GM13976 (cell line): ENCODE data around the gene PRSS2.

Experiments
- DNase-seq: peaks from one replicate; pipeline ENCODE4 v3.0.0; 2012; ENCODE audit warnings: low spot score
- in situ Hi-C: fragments of 300-500 bp; cut with MboI; formaldehyde crosslinking; loops from one replicate; pipeline ENCODE4 v1.12.0; 2022; ENCODE audit warnings: low sequenced_read_pairs, mixed read lengths, inconsistent platforms; ENCODE audit not compliant: unreplicated experiment
- TF ChIP-seq, protein P1 (sequence below): IDR thresholded peaks from 2 replicates; pipeline ENCODE4 v1.5.1; 2012; ENCODE audit warnings: borderline replicate concordance, mild to moderate bottlenecking; ENCODE audit not compliant: insufficient read depth; ENCODE audit errors: extremely low read depth, missing control alignments, control extremely low read depth

The PRSS2 gene

DNA sequence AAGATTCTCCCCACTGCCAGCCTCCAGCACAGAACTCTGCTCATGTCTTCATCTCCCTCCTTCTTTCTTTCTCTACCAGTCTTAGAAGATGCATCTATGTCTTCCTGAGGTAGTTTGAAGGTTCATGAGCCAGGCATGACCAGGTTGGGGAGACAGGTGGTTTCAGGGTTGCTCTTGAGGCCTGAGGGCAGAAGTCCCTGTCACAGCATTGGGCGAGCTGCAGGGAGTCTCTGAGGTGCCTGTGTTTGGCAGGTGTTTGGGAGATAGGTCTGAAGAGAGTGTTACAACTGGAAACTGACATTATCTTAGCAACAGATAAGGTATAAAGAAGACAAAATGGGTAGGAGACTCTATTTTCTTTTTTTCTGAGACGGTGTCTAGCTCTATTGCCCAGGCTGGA lies 18.7 kb downstream of the PRSS2 start:
- in situ Hi-C loops: no loop called here
- TF ChIP-seq, protein P1, sequence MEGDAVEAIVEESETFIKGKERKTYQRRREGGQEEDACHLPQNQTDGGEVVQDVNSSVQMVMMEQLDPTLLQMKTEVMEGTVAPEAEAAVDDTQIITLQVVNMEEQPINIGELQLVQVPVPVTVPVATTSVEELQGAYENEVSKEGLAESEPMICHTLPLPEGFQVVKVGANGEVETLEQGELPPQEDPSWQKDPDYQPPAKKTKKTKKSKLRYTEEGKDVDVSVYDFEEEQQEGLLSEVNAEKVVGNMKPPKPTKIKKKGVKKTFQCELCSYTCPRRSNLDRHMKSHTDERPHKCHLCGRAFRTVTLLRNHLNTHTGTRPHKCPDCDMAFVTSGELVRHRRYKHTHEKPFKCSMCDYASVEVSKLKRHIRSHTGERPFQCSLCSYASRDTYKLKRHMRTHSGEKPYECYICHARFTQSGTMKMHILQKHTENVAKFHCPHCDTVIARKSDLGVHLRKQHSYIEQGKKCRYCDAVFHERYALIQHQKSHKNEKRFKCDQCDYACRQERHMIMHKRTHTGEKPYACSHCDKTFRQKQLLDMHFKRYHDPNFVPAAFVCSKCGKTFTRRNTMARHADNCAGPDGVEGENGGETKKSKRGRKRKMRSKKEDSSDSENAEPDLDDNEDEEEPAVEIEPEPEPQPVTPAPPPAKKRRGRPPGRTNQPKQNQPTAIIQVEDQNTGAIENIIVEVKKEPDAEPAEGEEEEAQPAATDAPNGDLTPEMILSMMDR: no peak
- DNase-seq: no peak

DNA sequence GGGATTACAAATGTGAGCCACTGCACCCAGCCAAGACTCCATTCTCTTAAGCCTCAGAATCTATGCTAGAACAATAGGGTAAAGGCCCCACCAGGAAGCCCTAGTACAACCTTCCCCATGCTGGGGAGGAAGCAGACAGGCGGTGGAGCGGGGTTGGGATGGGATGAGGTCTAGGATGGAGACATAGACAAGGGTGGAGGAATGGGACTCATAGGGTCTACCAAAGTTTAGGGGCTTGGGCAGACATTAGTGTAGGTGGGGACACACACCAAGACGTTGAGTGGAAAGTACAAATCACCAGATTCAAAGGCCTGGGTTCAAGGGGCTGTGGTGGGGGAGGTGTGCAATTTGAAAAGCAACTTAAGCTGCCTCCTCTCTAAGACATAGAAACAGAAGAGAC lies 19.3 kb downstream of the PRSS2 start:
- no peak for DNase-seq
- TF ChIP-seq, protein P1: no peak
- in situ Hi-C loops: no loop called here

DNA sequence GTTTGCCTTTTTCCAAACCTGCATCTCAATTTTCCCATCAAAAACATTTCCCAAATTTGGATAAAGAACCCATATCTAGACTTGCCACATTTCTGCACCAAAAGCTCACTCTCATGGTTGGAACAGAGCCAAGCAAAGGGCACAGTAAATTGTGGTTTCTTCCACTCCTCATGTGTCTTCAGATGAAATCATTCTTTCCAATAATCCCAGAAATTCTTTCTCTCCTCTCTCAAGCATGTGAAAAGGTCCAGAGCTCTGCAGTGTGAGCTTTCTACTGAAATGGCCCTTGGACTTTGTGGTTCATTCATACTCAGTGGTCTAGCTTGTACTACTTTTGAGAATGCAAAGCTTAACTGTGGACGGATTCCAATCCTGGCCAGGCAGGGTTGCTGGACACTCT lies 19.8 kb downstream of the PRSS2 start:
- DNase-seq: no peak
- in situ Hi-C loops: no loop called here
- TF ChIP-seq, protein P1: no peak

DNA sequence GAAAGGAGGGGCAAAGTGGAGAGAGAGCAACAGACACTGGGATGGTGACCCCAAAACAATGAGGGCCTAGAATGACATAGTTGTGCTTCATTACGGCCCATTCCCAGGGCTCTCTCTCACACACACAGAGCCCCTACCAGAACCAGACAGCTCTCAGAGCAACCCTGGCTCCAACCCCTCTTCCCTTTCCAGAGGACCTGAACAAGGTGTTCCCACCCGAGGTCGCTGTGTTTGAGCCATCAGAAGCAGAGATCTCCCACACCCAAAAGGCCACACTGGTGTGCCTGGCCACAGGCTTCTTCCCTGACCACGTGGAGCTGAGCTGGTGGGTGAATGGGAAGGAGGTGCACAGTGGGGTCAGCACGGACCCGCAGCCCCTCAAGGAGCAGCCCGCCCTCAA lies 20.7 kb downstream of the PRSS2 start:
- TF ChIP-seq, protein P1: no peak
- no peak for DNase-seq
- in situ Hi-C loops: no loop called here

DNA sequence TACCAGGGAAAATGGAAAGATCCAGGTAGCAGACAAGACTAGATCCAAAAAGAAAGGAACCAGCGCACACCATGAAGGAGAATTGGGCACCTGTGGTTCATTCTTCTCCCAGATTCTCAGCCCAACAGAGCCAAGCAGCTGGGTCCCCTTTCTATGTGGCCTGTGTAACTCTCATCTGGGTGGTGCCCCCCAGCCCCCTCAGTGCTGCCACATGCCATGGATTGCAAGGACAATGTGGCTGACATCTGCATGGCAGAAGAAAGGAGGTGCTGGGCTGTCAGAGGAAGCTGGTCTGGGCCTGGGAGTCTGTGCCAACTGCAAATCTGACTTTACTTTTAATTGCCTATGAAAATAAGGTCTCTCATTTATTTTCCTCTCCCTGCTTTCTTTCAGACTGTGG lies 21.4 kb downstream of the PRSS2 start:
- TF ChIP-seq, protein P1: no peak
- in situ Hi-C loops: no loop called here
- DNase-seq: no peak

DNA sequence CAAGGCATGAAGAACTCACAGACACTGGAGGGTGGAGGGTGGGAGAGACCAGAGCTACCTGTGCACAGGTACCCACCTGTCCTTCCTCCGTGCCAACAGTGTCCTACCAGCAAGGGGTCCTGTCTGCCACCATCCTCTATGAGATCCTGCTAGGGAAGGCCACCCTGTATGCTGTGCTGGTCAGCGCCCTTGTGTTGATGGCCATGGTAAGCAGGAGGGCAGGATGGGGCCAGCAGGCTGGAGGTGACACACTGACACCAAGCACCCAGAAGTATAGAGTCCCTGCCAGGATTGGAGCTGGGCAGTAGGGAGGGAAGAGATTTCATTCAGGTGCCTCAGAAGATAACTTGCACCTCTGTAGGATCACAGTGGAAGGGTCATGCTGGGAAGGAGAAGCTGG lies 21.8 kb downstream of the PRSS2 start:
- in situ Hi-C loops: no loop called here
- no peak for DNase-seq
- TF ChIP-seq, protein P1: no peak

DNA sequence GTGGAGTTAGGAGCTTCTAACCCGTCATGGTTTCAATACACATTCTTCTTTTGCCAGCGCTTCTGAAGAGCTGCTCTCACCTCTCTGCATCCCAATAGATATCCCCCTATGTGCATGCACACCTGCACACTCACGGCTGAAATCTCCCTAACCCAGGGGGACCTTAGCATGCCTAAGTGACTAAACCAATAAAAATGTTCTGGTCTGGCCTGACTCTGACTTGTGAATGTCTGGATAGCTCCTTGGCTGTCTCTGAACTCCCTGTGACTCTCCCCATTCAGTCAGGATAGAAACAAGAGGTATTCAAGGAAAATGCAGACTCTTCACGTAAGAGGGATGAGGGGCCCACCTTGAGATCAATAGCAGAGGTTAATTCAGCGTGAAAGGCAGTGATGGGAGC lies 22.4 kb downstream of the PRSS2 start:
- TF ChIP-seq, protein P1: no peak
- no peak for DNase-seq
- in situ Hi-C loops: no loop called here
